GM18511 (cell line): ENCODE results near the gene SMIM17.
"Not testable (repeated sequence)": the region's sequence is repeated elsewhere in the genome, so short reads cannot be mapped to it uniquely, and the experiment has no call there.

Experiments
- ATAC-seq: cut with Tn5 transposase; IDR thresholded peaks from one replicate; pipeline ENCODE4 v1.9.1; 2021; ENCODE audit warnings: mild to moderate bottlenecking, moderate library complexity; ENCODE audit not compliant: unreplicated experiment

SMIM17 gene

GRCh38 chr19:56654151-56654550 is 11.2 kb downstream of the SMIM17 start:
- ATAC-seq: no peak

GRCh38 chr19:56660381-56661107 is 17.6 kb downstream of the SMIM17 start:
- ATAC-seq: no peak

- no peak for ATAC-seq
Measured at GRCh38 chr19:56661248-56661647, 18.3 kb downstream of the SMIM17 start.

- ATAC-seq: no peak
Measured at GRCh38 chr19:56663931-56664500, 21.1 kb downstream of the SMIM17 start.

- no peak for ATAC-seq
Measured at GRCh38 chr19:56664511-56664910, 21.6 kb downstream of the SMIM17 start.

- ATAC-seq: no peak
Measured at GRCh38 chr19:56667311-56667870, 24.4 kb downstream of the SMIM17 start.

- no peak for ATAC-seq
Measured at GRCh38 chr19:56668676-56669075, 25.7 kb downstream of the SMIM17 start.

GRCh38 chr19:56670401-56670960 is 27.5 kb downstream of the SMIM17 start:
- ATAC-seq: no peak

GRCh38 chr19:56670961-56671612 is 28.1 kb downstream of the SMIM17 start:
- no peak for ATAC-seq

GRCh38 chr19:56671613-56671994 is 28.6 kb downstream of the SMIM17 start, which contains the start of gene ZNF835:
Gene ZNF835 (minus strand): TSS chr19:56671757. CDS start chr19:56665198, 6,559 bp downstream.
- ATAC-seq: no peak

- not testable (repeated sequence) for ATAC-seq
Measured at GRCh38 chr19:56672610-56673009, 29.7 kb downstream of the SMIM17 start.

- no peak for ATAC-seq
Measured at GRCh38 chr19:56678205-56678604, 35.2 kb downstream of the SMIM17 start.

GRCh38 chr19:56681702-56682101 is 38.7 kb downstream of the SMIM17 start:
- no peak for ATAC-seq

- ATAC-seq: no peak
Measured at GRCh38 chr19:56683116-56683515, 40.2 kb downstream of the SMIM17 start.

GRCh38 chr19:56687031-56687430 is 44.1 kb downstream of the SMIM17 start:
- no peak for ATAC-seq

GRCh38 chr19:56689198-56689597 is 46.2 kb downstream of the SMIM17 start:
- no peak for ATAC-seq

GRCh38 chr19:56690670-56691069 is 47.7 kb downstream of the SMIM17 start:
- no peak for ATAC-seq

GRCh38 chr19:56692206-56692895 is 49.4 kb downstream of the SMIM17 start:
- ATAC-seq: no peak

- ATAC-seq: no peak
Measured at GRCh38 chr19:56699552-56699951, 56.6 kb downstream of the SMIM17 start.

- ATAC-seq: no peak
Measured at GRCh38 chr19:56701895-56702294, 58.9 kb downstream of the SMIM17 start.

- no peak for ATAC-seq
Measured at GRCh38 chr19:56705939-56706338, 63.0 kb downstream of the SMIM17 start.
